SU-DHL-6 (cell line): ENCODE results near the gene LAGE3.

Experiments
- EZH2phosphoT487 ChIP-seq: fragments of 200-600 bp; sonication (generic), shearing (Covaris generic); conservative IDR thresholded peaks from 2 replicates; pipeline ENCODE4 v1.6.1; 2018; ENCODE audit warnings: mild to moderate bottlenecking, antibody characterized with exemption, low read length, moderate library complexity, mixed read lengths
- TF ChIP-seq, protein P1 (sequence below): fragments of 200-600 bp; sonication (generic); IDR thresholded peaks from one replicate; pipeline ENCODE4 v1.5.1; 2017; ENCODE audit warnings: antibody characterized with exemption, mild to moderate bottlenecking, low read length, moderate library complexity; ENCODE audit not compliant: insufficient read depth, poor library complexity, severe bottlenecking

DNA sequence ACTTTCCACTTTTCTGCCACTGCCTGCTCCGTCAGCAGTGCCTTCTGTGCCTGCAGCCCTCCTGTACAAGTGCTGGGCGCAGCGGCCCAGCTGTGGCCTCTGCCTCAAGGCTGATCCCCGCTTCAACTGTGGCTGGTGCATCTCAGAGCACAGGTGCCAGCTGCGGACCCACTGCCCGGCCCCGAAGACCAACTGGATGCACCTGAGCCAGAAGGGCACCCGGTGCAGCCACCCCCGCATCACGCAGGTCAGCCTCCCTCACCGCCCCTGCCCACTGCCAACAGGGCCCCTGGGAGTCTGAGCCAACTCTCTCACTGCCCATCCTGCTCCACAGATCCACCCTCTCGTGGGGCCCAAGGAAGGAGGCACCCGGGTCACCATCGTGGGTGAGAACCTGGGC lies 13.5 kb downstream of the LAGE3 start:
- TF ChIP-seq, protein P1, sequence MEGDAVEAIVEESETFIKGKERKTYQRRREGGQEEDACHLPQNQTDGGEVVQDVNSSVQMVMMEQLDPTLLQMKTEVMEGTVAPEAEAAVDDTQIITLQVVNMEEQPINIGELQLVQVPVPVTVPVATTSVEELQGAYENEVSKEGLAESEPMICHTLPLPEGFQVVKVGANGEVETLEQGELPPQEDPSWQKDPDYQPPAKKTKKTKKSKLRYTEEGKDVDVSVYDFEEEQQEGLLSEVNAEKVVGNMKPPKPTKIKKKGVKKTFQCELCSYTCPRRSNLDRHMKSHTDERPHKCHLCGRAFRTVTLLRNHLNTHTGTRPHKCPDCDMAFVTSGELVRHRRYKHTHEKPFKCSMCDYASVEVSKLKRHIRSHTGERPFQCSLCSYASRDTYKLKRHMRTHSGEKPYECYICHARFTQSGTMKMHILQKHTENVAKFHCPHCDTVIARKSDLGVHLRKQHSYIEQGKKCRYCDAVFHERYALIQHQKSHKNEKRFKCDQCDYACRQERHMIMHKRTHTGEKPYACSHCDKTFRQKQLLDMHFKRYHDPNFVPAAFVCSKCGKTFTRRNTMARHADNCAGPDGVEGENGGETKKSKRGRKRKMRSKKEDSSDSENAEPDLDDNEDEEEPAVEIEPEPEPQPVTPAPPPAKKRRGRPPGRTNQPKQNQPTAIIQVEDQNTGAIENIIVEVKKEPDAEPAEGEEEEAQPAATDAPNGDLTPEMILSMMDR = no peak
- TF ChIP-seq EZH2phosphoT487 = no peak
